T-helper 22 cell (primary cell): Measurements from ENCODE around the gene LNPEP.

Experiments
- DNase-seq: peaks from one replicate; pipeline ENCODE4 v3.0.0-alpha.2; 2020; ENCODE audit warnings: low read depth

Gene LNPEP

DNA sequence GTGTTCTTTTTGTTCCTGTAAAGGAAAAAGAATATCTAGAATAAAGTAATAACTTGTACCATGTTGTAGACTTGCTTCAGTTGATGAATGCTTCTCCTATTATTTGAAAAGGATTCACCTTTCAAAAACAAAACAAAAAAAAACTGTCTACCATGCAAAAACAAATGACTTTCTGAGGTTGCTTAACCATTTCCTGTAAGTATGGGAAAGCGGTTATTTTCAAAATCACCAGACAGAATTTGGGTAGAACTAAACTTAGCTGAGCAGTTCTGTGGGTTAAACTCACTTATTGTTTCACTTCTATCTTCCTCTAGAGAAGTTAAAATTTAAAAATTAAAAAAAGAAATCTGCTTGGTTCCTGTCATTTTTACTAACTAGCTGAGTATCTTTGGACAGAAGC lies 25.2 kb downstream of the LNPEP start:
- no peak for DNase-seq

DNA sequence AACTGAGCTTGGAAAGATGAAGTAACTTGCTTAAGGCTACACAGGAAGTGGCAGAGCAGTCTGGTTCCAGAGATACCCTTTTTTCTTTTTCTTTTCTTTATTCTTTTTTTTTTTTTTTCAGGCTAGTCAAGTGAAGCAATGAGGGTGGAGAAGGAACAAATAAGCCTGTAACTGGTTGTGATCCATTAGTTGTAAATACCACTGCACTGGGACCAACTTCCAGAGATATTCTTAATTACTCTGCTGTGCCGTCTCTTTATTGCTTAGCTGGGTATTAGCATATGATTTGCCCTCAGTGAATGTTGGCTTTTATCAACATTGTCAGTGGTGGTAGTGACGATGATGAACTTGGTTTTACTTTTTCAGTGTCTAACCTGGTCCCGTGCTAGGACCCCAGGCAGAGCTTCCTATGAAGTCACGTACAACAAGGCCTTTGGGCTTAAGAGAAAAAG lies 26.7 kb downstream of the LNPEP start:
- no peak for DNase-seq

DNA sequence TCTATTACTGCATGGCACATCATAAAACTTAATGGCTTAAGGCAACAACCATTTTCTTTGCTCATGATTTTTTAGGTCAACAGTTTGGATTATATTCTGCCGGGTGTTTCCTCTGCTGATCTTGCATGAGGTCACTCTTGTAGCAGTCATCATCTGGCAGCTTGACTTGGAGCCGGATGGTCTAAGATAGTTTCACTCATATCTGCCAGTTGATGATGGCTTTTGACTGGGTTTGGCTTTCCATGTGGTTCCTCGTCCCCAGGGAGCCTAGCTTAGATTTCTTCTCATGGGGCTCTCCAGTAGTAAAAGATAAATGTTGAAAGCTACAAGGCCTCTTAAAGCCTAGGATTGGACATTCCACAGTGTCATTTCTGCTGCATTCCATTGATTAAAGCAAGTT lies 27.4 kb downstream of the LNPEP start:
- no peak for DNase-seq

DNA sequence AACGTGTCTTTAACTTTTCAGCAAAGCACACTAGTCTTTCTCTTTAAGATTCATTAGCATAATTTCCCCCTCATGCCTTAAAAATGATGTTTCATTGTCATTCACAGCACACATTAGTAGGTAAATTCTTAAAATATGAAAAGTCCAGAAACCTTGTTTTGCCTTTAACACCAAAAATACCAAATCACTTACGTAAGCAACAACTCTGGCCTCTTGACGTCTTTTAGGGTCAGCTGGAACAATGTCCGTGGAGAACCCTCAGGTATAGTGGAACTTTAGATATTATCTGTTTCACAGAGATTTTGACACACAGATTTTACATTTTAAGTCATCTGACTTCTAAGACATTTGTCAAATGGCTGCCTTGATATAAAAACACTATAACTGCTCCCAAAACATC lies 30.9 kb downstream of the LNPEP start:
- no peak for DNase-seq

DNA sequence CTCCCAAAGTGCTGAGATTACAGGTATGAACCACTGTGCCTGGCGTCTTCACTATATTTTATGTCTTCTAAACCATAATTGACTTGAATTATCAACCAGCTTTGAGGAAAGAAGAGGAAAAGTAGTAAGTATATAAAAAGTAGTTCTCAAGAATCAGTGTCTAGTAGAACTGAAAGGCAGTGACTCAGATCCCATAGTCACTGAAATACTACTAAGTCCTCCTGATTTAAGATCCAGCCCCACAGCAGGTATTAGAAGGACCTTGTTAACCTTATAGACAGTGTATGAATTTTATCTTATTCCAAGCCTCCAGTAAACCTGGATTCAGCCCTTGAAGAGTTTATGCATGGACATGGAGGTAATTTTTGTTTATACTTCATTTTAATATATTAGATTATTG lies 31.5 kb downstream of the LNPEP start:
- DNase-seq: no peak

DNA sequence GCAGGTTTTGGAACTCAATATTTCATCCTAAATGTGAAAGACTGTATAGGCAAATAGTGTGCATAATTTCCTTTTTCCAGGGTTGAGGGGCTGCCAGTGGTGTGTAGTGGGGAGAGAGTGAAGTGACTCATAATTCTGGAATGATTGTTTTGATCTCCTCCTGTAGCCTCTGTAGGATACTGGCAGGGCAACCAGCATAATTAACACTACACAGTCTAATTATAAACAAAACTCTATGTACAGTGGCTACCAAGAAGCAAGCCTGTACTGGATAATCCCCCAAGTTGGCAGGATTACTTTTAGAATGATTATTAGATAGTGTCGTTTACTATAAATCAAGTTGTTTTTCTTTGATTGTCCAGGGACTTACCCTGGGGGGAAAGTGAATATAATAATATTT lies 32.2 kb downstream of the LNPEP start:
- DNase-seq: no peak

DNA sequence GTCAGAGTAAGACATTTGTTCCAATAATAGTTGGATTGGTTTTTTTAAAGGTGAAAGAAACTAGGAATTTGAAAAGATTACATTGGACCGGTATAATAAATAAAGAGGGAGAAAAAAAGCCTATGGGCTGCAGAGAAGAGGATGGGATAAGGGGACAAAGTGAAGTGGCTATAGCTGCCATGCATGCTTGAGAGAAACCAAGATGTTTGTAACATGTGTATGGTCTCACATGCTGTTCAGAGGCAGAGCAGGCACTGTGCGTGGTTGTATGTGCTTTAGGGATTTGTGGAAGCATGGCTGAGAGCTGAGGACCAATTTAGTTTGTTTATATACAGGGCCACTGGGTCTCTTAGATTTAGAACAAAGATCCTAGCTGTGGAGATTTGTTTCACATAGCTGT lies 32.7 kb downstream of the LNPEP start:
- no peak for DNase-seq

DNA sequence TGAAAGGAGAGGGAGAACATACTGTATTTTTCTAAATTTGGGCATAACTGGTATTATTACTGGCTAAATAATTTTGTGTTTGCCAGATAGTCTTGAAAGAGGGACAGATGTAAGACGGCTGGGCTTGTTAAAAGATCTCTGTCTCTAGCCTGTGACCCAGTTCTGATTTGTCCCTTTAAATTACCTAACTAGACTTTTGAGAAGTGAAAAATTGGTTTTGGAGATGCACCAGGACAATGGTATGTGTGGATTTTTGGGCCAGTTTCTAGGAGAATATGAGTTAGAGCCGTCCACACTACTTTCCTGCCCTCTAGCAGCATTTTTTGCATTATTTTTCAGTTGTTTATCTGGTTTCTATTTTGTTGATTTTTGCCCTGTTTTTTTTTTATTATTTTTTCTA lies 33.5 kb downstream of the LNPEP start:
- no peak for DNase-seq

DNA sequence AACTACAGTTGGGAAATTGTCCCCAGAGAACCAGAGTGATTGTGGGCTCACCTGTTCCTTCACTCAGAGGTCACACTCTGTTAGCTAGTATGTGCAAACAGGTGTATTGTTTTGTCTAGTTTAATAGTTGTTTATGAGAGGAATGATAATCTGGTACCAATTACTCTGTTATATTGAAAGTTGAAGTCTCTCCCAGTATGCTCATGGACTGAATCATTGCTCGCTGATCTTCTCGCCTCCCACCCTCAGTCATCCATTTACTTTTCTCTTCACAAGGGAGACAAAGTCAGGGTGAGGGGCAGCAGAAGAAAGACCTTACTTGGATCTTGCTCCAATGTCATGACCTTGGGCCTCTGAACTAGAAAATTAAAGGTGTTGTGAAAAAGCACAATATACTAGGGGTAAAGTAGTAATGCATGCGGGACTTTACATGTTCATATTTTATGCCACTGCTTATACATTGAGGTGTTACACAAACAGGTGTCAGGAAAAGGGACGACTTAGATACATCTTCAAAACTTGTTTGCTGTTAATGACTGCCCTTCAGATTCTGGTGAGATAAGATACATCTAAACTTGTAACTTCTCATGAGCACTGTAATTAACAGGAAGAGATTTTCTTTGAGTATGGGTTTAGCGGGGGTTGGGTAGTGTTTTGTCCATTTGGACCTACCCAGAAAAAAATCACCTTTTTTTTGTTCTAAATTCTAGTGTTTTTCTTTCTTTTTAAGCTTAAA lies 36.9 kb downstream of the LNPEP start:
- DNase-seq: no peak

DNA sequence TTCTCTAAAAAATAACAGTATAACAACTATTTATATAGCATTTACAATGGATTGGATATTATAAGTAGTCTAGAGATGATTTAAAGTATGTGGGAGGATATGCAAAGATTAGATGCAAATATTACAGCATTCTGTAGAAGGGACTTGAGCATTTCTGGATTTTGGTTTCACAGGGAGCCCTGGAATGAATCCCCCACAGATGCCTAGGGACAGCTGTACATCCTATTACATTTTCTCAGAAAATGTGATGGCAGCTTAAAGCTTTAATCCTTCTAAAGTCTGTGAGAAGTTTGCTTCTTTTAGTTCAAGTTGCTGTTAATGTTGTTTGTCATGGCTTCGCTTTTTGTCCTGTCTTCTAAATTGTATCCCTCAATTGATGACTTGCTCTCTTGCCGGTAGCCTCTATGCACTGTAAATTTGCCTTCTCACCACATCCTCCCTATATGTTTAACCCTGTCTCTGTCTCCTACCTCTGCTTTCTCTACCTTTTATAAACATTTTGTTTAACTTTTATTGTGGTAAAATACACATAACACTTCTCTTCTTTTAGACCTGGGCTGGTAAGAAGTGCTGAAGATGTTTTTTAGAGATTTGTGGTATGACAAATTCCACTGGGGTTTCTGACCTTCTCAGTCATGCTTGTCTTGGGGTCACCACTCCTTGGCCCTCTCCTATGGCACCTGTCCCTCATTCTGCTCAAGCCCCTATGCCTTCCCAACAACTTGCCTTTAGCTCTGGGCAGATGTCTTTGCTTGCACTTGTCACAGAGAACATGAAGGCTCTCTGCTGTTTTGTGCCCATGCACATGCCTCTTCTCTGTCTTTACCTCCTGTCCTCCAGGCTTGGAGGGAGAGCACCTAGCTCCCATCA lies 37.9 kb downstream of the LNPEP start:
- DNase-seq: no peak

DNA sequence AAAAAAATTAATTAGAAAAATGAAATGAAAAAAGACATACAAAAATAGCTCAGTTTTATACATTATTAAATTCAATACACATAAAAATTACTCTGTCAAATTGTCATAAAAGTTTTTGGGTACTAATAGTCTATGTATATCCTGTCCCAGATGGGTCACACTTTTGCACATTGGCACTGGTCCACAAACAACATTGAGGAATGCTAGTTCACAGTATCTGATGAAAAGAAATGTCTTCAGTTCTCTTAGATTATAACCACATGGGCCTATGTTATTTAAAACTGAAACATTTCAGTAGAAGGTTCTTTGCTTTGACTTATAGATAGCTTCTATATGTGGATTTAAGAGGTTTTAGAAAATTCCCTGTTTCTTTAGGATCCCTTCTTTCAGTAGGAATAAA lies 39.8 kb downstream of the LNPEP start:
- DNase-seq: no peak

DNA sequence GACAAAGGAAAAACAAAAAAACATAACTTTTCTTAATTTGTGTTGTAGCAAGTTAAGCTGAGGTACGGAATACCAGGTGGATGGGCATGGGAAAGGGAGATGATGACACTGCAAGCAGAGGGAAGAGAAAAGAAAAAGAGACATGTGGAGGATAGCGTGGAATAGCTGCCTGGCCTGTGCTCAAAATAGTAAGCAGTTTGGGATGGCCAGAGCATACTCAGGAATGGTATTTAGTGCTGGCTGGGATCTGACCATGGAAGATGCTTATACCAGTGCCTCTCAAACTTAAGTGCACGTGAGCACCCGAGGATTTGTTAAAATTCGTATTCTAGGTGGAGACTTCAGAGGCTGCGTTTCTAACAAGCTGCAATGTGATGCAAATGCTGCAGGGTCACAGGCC lies 41.3 kb downstream of the LNPEP start:
- DNase-seq: no peak

DNA sequence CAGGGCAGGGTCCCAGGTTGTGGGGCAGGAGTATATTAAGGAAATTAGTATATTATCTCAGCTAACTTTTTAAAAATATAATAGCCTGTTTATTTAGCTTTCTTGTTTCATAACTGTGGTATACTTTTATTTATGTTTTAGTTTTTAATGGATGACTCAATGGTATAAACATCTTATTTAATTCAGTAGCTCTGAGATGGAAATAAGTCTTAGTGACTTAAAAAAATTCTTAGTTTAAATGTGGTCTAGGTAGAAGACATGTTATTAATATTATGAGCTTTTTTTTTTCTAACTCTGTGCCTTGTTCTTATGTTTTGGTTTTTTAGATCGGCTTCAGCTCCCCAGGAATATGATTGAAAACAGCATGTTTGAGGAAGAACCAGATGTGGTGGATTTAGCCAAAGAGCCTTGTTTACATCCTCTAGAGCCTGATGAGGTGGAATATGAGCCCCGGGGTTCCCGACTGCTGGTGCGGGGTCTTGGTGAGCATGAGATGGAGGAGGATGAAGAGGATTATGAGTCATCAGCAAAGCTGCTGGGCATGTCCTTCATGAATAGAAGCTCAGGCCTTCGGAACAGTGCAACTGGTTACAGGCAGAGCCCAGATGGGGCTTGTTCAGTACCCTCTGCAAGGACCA lies 43.1 kb downstream of the LNPEP start:
- DNase-seq: no peak

DNA sequence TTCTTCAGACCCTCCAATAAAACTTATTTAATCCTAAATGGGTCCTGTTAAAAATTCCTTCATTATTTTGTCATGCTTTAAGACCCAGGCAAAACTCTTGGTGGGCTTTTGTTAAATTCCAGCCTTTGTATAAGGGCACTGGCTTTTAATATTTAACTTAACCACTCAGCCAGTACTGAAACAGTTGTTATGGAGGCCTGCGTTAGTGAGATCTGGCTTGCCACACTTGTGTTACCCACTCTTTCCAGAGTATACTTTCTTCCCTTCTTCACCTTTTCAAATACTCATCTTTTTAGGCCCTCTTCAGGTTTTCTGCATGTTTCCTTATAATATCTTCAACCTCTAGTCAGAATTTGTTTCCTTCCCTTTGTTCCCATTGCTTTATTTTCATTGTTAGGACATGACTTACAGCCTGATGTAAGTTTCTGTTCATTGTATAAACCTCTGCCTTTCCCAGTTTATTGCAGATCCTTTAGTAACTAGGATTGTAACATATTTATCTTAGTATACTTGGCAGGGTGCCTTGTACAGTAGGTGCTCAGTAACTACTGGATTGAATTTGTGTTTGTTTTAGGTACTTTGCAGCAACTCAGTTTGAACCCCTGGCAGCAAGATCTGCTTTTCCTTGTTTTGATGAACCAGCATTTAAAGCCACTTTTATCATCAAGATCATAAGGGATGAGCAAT lies 48.8 kb downstream of the LNPEP start:
- no peak for DNase-seq

DNA sequence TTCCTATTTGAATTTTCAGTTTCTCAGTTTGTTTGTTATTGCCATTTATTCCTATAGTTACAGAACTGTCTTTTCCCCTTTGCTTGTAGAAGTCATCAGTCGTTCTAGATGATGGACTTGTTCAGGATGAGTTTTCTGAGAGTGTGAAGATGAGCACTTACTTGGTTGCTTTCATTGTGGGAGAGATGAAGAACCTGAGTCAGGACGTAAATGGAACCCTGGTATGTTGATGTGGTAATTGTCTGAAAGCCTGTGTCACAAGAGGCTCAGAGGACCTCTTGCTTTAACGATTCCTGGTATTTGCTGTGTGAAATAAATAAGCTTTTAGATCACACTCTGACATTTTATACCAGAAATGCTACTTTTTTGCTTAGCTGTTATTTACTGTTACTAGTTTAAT lies 50.6 kb downstream of the LNPEP start:
- DNase-seq: no peak

DNA sequence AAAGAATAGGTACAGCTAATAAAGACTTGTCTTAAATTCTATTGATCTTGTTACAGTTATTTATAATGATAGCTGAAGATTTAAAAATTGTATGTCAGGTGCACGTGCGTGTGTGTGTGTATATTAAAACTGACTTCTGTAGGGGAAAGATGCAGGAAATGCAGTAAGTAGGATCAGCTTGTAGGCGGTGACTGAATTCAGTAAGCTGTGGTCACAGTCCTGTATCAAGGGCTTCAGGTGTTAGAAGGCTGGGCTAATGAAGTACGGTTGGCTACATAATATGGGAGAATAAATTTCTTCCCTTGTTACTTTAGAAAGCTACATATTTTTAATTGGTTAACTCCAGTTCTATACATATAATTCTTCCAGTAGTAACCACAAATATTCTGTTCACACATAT lies 54.2 kb downstream of the LNPEP start:
- no peak for DNase-seq

DNA sequence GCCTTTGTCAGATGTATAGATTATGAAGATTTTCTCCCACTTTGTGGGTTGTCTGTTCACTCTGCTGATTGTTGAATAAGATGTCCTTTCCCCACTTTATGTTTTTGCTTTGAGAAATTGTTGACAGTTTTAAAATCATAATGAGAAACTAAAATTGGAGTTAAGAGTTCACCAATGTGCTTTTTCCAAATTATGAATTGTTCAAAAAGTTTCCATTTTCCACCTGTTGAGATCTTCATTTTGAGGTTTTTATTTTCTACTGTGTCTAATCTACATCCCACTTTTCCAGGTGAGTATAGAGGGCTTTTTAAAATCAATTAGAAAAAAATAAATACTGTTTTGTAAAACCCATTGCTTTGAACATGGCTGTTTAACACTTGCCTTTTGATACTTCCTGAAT lies 55.8 kb downstream of the LNPEP start:
- no peak for DNase-seq

DNA sequence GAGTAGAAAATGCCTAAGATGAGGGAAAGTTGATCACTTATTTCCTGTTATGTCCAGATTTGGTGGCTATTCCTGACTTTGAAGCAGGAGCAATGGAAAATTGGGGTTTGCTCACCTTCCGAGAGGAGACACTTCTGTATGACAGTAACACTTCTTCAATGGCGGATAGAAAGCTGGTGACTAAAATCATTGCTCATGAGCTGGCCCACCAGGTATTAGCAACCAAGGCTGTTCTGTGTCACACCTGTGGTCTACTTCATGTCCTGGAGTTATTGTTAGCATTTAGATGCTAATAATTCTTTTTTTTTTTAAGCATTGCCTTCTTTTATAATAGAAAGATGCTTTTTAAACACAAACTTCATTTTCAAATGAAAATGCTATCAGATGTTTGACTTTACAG lies 57.9 kb downstream of the LNPEP start:
- no peak for DNase-seq

DNA sequence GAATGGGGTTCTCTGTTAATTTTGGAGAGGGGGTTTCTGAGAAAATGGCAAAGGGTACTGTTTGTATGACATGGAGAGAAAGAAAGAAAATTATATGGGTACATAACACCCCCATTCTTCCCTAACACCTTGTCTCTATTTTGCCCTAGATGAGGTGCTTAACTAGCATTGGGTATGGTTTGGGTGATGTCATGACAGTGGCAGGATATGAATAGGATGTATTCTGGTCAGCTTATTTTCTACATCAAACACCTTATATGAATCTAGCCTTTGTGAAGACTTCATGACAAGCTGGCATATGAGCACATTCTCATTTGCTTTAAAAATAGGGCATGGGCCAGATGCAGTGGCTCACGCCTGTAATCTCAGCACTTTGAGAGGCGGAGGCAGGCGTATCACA lies 58.6 kb downstream of the LNPEP start:
- DNase-seq: no peak

DNA sequence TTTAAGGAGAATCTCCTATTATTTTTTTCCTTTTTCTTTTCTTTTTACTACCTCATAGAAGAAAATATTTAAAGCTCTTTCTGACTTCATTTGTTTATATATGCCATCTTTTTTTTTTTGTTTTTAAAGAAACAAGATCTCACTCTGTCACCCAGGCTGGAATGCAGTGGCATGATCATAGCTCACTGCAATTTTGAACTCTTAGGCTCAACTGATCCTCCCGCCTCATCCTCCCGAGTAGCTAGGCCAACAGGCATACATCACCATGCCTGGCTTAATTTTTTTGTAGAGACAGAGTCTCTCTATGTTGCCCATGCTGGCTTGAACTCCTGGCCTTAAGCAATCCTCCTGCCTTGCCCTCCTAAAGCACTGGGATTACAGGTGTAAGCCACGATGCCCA lies 59.5 kb downstream of the LNPEP start:
- no peak for DNase-seq

DNA sequence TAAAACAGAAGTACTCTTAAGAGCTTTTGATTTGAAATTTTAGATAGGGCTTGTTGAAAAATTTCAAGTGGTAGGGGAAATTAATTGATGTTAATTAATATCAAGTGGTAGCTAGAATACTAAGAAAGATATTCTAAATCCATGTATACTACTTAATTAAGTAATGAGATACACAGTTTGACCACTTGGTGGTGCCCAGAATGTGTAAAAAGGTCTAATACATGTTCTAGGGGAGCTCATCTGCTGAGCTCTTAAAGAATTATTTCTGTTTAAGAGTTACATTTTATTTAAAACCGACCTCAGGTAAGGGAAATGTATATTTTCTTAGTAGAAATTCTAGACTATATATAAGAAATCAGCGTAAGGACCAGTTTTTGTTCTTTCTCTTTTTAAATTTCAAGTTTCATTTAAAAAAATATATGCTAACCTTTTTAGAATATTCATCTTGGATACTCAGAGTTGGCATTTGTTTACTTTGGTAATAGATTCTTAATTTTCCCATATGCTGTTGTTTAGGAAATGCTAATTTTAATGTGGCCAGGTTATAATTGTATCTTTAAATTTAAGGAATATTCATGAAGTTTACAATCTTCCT lies 61.5 kb downstream of the LNPEP start:
- DNase-seq: no peak

DNA sequence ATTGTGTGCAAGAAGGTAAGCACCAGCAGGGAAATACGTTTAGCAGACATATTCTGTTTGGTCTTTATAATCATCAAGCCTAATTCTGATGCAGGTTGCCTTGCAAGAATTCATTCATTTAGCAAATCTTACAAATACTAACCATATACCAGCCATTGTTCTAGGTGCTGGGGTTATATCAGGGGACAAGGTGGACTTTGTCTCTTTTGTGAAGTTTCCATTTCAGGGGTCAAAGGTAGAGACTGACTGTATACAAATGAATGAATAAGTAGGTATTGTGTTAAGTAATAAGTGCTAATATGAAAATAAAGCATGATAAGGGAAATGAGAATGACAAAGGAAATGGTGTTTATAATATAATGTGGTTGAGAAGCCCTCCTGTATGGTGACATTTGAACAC lies 64.0 kb downstream of the LNPEP start:
- DNase-seq: no peak
